SU-DHL-6 (cell line): ENCODE measurements around the gene ALDH16A1.

ENCODE experiments used
- EZH2phosphoT487 ChIP-seq: fragments of 200-600 bp; sonication (generic), shearing (Covaris generic); conservative IDR thresholded peaks from 2 replicates; pipeline ENCODE4 v1.6.1; 2018; ENCODE audit warnings: mild to moderate bottlenecking, antibody characterized with exemption, low read length, moderate library complexity, mixed read lengths
- TF ChIP-seq, protein P1 (sequence below): fragments of 200-600 bp; sonication (generic); IDR thresholded peaks from one replicate; pipeline ENCODE4 v1.5.1; 2017; ENCODE audit warnings: antibody characterized with exemption, mild to moderate bottlenecking, low read length, moderate library complexity; ENCODE audit not compliant: insufficient read depth, poor library complexity, severe bottlenecking

- TF ChIP-seq, protein P1, sequence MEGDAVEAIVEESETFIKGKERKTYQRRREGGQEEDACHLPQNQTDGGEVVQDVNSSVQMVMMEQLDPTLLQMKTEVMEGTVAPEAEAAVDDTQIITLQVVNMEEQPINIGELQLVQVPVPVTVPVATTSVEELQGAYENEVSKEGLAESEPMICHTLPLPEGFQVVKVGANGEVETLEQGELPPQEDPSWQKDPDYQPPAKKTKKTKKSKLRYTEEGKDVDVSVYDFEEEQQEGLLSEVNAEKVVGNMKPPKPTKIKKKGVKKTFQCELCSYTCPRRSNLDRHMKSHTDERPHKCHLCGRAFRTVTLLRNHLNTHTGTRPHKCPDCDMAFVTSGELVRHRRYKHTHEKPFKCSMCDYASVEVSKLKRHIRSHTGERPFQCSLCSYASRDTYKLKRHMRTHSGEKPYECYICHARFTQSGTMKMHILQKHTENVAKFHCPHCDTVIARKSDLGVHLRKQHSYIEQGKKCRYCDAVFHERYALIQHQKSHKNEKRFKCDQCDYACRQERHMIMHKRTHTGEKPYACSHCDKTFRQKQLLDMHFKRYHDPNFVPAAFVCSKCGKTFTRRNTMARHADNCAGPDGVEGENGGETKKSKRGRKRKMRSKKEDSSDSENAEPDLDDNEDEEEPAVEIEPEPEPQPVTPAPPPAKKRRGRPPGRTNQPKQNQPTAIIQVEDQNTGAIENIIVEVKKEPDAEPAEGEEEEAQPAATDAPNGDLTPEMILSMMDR, result no peak
- no peak for TF ChIP-seq EZH2phosphoT487
Observed at GRCh38 chr19:49445997-49446396, 7.0 kb upstream of the ALDH16A1 start.
